Measurements from ENCODE around the gene SIX1.

Gene SIX1

GRCh38 chr14:60648934-60649874, at the start of gene SIX1:
Gene SIX1 (minus strand): TSS chr14:60649477. CDS start chr14:60649189, 288 bp downstream.
- ATAC-seq (peak; percentile 38), DNase-seq (no peak)
- H3K36me3 Mint-ChIP-seq (ENCODE audit: low read depth), result no peaks in the 10 kb centered on the region
- no peak within 1 kb of the TSS for H3K27ac Mint-ChIP-seq
- H3K9me3 Mint-ChIP-seq, result no peaks in the 10 kb centered on the region
- peaks cover 50% of the 10 kb centered on the region for H3K4me1 Mint-ChIP-seq
- peak within 1 kb of the TSS; percentile 33 for H3K4me3 Mint-ChIP-seq
- H3K27me3 Mint-ChIP-seq, result peaks cover 91% of the 10 kb centered on the region

- Mint-ChIP-seq H3K36me3 (ENCODE audit: low read depth) (no peaks in the 10 kb centered on the region), H3K9me3 (peaks cover 6% of the 10 kb centered on the region), H3K4me3 (no peak overlapping the region), H3K27ac (no peak overlapping the region), H3K4me1 (no peaks in the 10 kb centered on the region), H3K27me3 (peaks cover 17% of the 10 kb centered on the region)
- DNase-seq (no peak), ATAC-seq (no peak)
Measured at GRCh38 chr14:60695327-60695726, 46.0 kb upstream of the SIX1 start.

- Mint-ChIP-seq H3K36me3 (ENCODE audit: low read depth) (no peaks in the 10 kb centered on the region), H3K27ac (no peak overlapping the region), H3K9me3 (no peaks in the 10 kb centered on the region), H3K4me1 (no peaks in the 10 kb centered on the region), H3K4me3 (no peak overlapping the region), H3K27me3 (peaks cover 12% of the 10 kb centered on the region)
- no peak for ATAC-seq
- no peak for DNase-seq
Measured at GRCh38 chr14:60691383-60692113, 42.3 kb upstream of the SIX1 start.

DNA sequence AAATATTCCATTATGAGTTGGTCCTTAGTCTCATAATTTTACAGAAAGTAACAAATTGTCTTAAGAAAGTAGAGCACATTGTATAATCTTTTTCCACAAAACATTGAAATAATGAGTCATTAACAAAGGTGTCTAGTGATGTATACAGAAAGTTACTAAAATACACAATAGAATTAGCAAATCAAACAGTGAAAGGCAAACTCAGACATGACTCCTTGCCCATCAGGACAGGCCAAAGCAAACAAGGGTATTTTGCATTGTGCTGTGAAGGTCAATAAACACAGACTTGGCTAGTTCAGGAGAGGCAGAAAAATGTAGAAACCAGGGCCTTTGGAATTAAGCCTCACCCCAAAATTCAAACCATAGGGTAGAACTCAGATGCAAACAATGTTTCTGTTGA, 37.6 kb upstream of the SIX1 start:
- Mint-ChIP-seq H3K27me3 (peaks cover 10% of the 10 kb centered on the region), H3K27ac (no peak overlapping the region), H3K4me3 (no peak overlapping the region), H3K9me3 (no peaks in the 10 kb centered on the region), H3K4me1 (no peaks in the 10 kb centered on the region), H3K36me3 (ENCODE audit: low read depth) (no peaks in the 10 kb centered on the region)
- ATAC-seq, result no peak
- DNase-seq, result no peak

DNA sequence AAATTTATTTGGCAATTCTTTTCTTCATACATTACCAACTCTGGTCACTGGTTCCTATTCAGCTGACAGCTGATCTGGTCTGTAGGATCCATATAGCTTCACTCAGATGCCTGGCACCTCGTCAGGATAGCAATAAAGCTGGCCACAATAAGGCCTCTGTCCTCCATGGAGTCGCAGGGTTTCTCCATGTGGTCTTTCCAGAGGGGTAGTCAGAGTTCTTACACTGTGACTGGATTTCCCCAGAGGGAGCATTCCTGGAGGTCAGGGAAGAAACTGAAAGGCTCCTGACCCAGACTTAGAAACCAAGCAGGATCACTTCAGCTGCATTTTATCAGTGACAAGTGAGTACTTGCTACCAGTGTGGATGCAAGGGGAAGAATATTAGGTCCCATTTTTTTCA, 34.9 kb upstream of the SIX1 start:
- Mint-ChIP-seq H3K4me1 (no peaks in the 10 kb centered on the region), H3K36me3 (ENCODE audit: low read depth) (no peaks in the 10 kb centered on the region), H3K27me3 (peaks cover 14% of the 10 kb centered on the region), H3K27ac (no peak overlapping the region), H3K9me3 (no peaks in the 10 kb centered on the region), H3K4me3 (no peak overlapping the region)
- no peak for DNase-seq
- no peak for ATAC-seq

- H3K27me3 Mint-ChIP-seq, result peaks cover 14% of the 10 kb centered on the region
- no peak overlapping the region for H3K4me3 Mint-ChIP-seq
- ATAC-seq (no peak), DNase-seq (no peak)
- no peak overlapping the region for H3K27ac Mint-ChIP-seq
- no peaks in the 10 kb centered on the region for H3K4me1 Mint-ChIP-seq
- H3K9me3 Mint-ChIP-seq, result no peaks in the 10 kb centered on the region
- H3K36me3 Mint-ChIP-seq (ENCODE audit: low read depth), result no peaks in the 10 kb centered on the region
Measured at GRCh38 chr14:60681271-60681670, 32.0 kb upstream of the SIX1 start.

DNA sequence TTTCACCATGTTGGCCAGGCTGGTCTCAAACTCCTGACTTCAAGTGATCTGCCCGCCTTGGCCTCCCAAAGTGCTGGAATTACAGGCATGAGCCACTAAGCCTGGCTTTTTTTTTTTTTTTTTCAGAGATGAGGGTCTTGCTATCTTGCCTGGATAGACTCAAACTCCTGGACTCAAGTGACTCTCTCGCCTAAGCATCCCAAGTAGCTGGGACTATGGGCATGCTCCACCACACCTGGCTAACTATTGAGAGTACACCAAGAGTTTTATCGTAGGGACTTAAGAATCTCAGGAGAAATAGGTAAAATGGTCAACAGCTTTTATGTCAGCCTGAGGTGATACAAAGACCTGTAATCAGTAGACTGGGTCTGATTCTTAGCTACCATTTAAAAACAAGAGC, 31.2 kb upstream of the SIX1 start:
- no peak overlapping the region for H3K4me3 Mint-ChIP-seq
- ATAC-seq (no peak), DNase-seq (no peak)
- no peaks in the 10 kb centered on the region for H3K4me1 Mint-ChIP-seq
- H3K9me3 Mint-ChIP-seq, result no peaks in the 10 kb centered on the region
- H3K36me3 Mint-ChIP-seq (ENCODE audit: low read depth), result no peaks in the 10 kb centered on the region
- peaks cover 16% of the 10 kb centered on the region for H3K27me3 Mint-ChIP-seq
- H3K27ac Mint-ChIP-seq, result no peak overlapping the region

GRCh38 chr14:60679566-60680258, 30.4 kb upstream of the SIX1 start:
- Mint-ChIP-seq H3K27me3 (peaks cover 16% of the 10 kb centered on the region), H3K4me3 (no peak overlapping the region), H3K4me1 (no peaks in the 10 kb centered on the region), H3K27ac (no peak overlapping the region), H3K36me3 (ENCODE audit: low read depth) (no peaks in the 10 kb centered on the region), H3K9me3 (no peaks in the 10 kb centered on the region)
- DNase-seq (no peak), ATAC-seq (no peak)

DNA sequence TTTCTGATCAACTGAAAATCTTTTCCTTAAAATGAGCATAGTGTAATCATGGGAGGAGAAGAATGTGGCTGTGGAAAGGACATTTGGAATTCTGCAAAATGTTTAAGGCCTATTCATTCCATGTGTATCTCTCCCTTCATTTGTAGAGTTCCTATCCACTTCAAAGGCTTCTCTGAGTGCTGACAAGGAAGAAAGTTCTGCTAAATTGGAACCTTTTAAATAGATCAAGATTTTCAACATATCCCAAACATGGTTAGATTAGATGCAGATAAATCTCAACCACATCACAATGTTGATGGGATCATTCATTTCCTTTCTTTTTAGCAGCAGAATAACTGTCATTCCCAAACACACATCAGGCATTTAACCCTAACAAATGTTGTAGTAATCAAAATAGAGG, 28.4 kb upstream of the SIX1 start:
- DNase-seq, result no peak
- Mint-ChIP-seq H3K27ac (no peak overlapping the region), H3K4me1 (no peaks in the 10 kb centered on the region), H3K36me3 (ENCODE audit: low read depth) (no peaks in the 10 kb centered on the region), H3K27me3 (peaks cover 16% of the 10 kb centered on the region), H3K9me3 (no peaks in the 10 kb centered on the region), H3K4me3 (no peak overlapping the region)
- ATAC-seq, result no peak

GRCh38 chr14:60670989-60671388, 21.7 kb upstream of the SIX1 start:
- H3K4me3 Mint-ChIP-seq, result no peak overlapping the region
- no peak overlapping the region for H3K27ac Mint-ChIP-seq

GRCh38 chr14:60668431-60669112, 19.3 kb upstream of the SIX1 start:
- Mint-ChIP-seq H3K27me3 (peaks cover 27% of the 10 kb centered on the region), H3K36me3 (ENCODE audit: low read depth) (no peaks in the 10 kb centered on the region), H3K4me3 (no peak overlapping the region), H3K9me3 (no peaks in the 10 kb centered on the region), H3K27ac (no peak overlapping the region), H3K4me1 (no peaks in the 10 kb centered on the region)
- ATAC-seq (no peak), DNase-seq (no peak)

More at GRCh38 chr14:60670989-60671388, 21.7 kb upstream of the SIX1 start:
- ATAC-seq (no peak), DNase-seq (no peak)
- Mint-ChIP-seq H3K27me3 (peaks cover 16% of the 10 kb centered on the region), H3K36me3 (ENCODE audit: low read depth) (no peaks in the 10 kb centered on the region), H3K4me1 (no peaks in the 10 kb centered on the region), H3K9me3 (no peaks in the 10 kb centered on the region)

GRCh38 chr14:60665177-60665550, 15.9 kb upstream of the SIX1 start:
- Mint-ChIP-seq H3K4me3 (no peak overlapping the region), H3K9me3 (no peaks in the 10 kb centered on the region), H3K27me3 (peaks cover 49% of the 10 kb centered on the region), H3K4me1 (no peaks in the 10 kb centered on the region), H3K27ac (no peak overlapping the region), H3K36me3 (ENCODE audit: low read depth) (no peaks in the 10 kb centered on the region)
- no peak for ATAC-seq
- no peak for DNase-seq

DNA sequence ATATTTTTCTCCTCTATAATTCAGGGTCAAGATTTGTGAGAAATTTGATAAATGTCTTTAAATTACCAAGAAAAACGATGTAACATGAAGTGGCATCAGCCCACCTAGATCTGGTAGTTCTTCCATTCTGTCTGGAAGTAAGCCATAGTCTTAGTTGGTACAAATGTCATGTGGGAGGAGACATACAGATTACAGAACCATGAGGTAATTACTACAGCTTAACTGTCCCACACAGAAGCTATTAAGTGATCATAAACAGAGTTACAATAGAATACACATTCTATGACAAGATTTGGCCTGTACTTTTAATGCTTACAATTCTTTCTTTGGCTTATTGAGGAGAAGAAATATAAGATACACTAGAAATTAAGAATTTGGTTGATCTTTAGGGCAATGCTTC, 13.7 kb upstream of the SIX1 start:
- peaks cover 65% of the 10 kb centered on the region for H3K27me3 Mint-ChIP-seq
- H3K4me1 Mint-ChIP-seq, result peaks cover 3% of the 10 kb centered on the region
- no peaks in the 10 kb centered on the region for H3K36me3 Mint-ChIP-seq (ENCODE audit: low read depth)
- DNase-seq, result no peak
- ATAC-seq, result no peak
- no peak overlapping the region for H3K27ac Mint-ChIP-seq
- no peaks in the 10 kb centered on the region for H3K9me3 Mint-ChIP-seq
- H3K4me3 Mint-ChIP-seq, result no peak overlapping the region

- Mint-ChIP-seq H3K27me3 (peaks cover 72% of the 10 kb centered on the region), H3K36me3 (ENCODE audit: low read depth) (no peaks in the 10 kb centered on the region), H3K4me1 (peaks cover 11% of the 10 kb centered on the region), H3K9me3 (no peaks in the 10 kb centered on the region), H3K27ac (no peak overlapping the region), H3K4me3 (no peak overlapping the region)
- ATAC-seq (no peak), DNase-seq (no peak)
Measured at GRCh38 chr14:60661721-60662120, 12.4 kb upstream of the SIX1 start.

All from activated naive CD8-positive, alpha-beta T cell treated with anti-CD3 and anti-CD28 coated beads, Interleukin-2, amount 50 U/mL, for 24 hours (primary cell).